Dedifferentiated amniotic fluid mesenchymal stem cell (primary cell): Measurements from ENCODE around the gene DNAJB13.
"Not testable (repeated sequence)": the region's sequence is repeated elsewhere in the genome, so short reads cannot be mapped to it uniquely, and the experiment has no call there.

ENCODE experiments used
- DNase-seq: peaks from one replicate; pipeline ENCODE4 v3.0.0-alpha.2; 2016; ENCODE audit errors: extremely low spot score

Gene DNAJB13, protein sequence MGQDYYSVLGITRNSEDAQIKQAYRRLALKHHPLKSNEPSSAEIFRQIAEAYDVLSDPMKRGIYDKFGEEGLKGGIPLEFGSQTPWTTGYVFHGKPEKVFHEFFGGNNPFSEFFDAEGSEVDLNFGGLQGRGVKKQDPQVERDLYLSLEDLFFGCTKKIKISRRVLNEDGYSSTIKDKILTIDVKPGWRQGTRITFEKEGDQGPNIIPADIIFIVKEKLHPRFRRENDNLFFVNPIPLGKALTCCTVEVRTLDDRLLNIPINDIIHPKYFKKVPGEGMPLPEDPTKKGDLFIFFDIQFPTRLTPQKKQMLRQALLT

DNA sequence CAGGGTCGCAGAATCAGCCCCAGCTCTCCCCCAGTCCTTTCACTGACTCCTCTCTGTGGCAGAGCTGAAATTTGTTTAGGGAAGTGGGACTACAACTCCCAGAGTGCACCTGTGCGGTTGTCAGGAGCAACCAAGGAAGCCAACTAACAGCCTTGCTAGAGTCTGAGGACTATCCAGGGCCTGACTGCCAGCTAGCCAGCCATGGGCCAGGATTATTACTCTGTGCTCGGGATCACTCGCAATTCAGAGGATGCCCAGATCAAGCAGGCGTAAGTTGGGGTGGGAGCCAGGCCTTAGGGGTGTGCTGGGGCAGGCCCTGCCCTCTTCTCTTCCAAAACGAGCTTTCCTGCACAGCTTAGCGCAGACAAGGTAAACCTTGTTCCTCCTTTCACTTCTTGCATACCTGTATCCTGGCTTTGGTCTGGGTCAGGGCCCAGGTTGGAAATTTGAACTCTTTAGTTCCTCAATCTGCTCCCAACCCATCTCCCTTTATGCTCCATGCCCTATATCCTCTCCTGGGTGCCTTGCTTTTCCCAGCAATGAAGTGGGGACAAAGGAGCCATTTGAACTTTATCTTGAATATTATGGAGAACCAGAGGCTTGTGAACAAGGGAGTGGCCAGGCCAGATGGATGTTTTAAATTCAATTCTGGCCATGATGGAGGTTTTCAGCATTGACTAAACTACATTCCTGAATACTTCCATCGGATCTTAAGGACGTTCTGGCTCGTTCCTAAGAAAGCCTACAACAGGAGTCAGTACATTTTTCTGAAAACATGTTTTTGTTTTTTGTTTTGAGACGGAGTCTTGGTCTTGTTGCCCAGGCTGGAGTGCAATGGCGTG, at the start of gene DNAJB13:
TSS of gene DNAJB13 (plus strand) at position 158 of the 842 bp plus-strand sequence. CDS start at position 202, 44 bp downstream.
- DNase-seq = no peak

DNA sequence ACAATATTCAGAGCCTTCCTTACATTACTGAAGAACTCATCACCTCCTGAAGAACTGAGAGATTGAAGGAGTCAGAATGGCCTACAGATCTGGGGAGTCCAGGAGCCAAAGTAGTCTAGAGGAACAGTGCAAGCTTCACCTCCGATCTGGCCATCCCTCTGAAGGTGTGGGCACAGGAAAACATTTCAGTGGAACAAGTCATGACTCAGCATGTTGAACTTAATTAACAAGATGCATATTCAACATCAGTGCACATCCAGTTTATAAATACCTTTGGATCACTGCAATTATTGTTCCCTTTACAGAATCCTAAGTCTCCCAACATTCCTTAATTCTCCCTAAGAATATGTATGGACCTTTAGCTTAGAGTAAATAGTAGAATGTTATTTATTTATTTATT, 48.5 kb upstream of the DNAJB13 start:
- no peak for DNase-seq

DNA sequence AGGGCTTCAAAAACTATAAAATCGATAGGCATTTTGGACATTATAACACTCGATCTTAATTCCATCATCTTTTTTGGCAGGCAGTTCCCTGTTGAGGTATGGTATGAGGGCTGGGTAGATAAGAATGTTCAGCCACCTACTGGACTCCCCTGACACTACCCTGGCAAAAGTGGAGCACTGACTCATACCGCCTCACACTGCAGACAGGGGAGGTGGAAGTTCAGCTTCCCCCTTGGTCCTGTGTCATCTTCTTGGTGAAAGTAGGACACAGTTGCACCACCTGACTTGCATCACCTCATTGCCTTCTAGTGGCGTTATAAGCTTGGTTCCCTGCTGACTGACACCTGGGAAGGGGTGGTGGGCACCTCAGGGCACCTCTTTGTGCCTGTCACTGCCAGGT, 43.6 kb upstream of the DNAJB13 start:
- no peak for DNase-seq

DNA sequence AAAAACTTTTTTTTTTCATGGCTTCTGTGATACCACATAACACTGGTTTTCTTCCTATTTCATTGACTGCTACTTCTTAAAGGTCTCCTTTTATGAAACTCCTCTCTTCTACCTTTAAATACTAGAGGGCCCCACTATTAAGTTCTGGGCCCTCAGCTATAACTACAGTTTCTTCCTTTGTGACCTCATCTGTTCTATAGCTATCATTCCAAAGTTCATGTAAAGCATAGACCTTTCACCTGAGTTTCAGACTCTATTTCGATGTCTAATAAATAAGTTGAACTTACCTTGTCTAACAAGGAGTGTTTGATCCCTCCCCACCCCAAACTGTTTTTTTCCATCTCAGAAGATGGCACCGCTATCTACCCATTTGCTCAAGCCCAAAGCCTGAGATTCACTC, 38.8 kb upstream of the DNAJB13 start:
- DNase-seq = no peak

DNA sequence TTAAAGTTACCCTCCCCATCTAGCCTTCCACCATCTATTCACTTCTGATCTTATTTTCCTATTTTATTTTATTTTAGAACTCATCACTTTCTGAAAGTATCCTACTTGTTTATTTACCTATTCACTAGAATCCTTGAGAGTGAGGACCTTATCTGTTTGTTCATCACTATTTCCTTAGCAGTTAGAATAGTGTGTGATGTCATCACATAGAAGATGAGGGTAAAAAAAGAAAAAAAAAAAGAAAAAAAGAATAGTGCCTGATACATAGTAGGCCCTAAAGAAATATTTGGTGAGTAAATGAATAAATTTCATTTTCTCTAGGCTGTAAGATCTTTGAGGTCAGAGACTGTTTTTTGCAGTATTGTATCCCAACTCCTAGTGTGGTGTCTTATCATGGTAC, 37.4 kb upstream of the DNAJB13 start:
- no peak for DNase-seq

DNA sequence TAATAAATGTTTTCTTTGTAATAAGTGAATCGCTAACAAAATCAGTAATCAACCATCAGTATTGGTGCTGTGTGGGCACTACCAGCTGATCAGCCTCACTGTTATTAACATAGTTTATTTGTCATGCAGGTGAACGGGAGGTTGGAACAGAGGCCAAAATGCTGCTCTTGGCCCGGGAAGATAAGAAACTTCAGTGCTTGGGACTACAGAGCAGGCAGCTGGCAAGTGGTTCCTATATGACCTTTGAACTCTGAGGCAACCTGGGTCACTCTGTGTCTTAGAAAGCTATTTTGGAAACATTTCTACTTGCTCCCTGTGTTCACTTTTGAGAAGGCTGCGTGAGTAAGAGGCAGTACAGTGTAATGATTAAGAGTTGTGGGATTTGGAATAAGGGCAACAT, 36.5 kb upstream of the DNAJB13 start:
- DNase-seq = no peak

DNA sequence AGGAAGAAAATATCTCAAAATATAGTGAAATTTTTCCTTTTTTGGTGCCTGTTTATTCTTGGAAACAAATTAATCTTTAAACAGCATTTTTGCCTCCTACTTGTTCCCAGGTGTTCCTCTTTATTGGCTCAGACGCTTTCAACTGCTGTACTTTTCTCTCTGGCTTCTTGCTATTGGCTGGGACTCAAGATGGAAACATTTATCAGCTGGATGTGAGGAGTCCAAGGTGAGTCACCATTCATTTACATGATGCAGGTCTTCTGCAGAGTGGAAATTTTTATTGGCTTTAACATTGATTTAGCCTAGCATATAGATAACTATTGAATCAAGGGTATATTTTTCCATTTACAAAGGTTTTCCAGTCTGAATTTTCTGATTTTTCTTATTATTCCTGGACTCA, 34.4 kb upstream of the DNAJB13 start:
- DNase-seq = no peak

DNA sequence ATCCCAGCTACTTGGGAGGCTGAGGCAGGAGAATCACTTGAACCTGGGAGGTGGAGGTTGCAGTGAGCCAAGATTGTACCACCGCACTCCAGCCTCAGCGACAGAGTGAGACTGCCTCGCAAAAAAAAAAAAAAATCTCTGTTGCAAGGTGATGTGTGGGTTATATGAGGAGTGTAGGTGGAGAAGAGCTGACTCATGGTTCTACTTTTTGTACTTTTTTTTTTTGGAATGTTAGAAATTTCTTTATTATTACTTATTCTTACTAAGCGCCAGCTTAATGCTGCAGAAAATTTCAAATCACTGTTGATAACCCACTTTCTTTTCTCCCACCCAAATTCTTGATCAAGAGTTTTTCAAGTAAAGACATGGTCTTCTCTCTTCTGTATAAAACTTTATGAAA, 29.6 kb upstream of the DNAJB13 start:
- DNase-seq = no peak

DNA sequence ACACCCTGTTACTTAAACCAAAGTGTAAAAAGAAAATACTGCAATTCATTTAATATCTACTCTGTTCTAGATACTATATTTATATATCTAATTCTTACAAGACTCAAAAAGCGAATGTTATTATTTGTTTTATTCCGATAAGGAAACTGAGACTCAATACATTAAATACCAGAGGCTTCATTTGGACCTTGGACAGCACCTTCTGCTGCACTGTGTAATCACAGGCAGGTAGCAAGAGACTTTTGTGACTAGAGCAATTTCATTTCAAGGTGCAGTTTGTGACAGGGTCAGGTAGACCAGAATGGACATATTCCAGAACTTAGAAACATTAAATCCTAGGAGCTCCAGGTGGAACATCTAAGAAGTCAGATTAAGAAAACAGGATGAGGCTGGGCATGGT, 21.4 kb upstream of the DNAJB13 start:
- no peak for DNase-seq

DNA sequence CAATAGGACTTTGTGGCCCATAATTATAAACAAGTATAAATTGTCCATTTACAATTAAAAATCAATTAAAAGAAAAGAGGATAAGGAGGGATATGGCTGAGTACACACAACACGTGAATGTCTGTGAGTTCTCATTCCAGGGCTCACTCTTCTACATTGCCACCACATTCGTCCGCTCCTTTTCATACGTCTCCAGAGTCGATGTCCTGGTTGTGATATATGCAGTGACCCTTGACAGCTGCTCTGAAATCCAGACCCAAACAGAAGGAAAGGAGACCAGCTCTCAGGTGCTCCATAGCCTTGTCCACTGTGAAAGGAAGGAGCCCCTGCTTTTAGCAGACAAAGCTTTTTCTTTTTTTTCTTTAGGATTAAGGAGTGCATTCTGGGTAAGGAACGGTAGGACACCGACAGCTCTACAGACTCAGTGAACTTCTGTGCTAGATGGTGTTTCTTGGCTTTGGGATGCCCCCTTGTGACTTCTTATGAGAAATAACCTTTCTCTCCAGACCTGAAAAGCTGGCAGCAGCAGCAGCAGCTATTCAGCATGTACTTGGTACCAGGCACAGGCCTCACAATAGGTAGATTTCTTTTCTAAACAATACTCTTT, 19.7 kb upstream of the DNAJB13 start:
- DNase-seq = peak; percentile 39

DNA sequence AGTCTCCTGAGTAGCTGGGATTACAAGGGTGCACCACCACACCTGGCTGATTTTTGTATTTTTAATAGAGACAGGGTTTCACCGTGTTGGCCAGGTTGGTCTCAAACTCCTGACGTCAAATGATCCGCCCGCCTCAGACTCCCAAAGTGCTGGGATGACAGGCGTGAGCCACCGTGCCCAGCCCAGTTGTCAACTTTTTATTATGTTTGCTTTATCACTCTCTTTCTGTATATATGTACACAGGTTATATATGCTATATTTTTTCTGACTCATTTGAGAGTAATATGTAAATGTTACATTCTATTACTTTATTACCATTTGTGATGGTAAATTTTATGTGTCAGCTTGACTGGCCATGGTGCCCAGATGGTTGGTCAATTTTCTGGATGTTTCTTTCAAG, 18.9 kb upstream of the DNAJB13 start:
- DNase-seq = no peak

DNA sequence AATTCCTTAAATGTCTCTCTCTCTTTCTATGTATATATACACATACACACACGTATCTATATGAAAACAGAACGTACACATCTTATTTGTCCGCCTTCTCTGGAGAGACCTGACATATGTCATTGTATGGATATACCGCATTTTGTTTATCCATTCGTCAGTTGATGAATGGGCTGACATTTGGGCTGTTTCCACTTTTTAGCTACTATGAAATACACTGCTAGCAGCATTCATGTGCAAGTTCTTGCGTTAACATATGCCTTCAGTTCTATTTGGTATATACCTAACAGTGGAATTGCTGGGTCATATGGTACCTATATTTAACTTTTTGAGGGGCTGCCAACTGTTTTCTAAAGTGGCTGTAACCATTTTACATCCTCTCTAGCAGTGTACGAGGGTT, 18.0 kb upstream of the DNAJB13 start:
- DNase-seq = no peak

DNA sequence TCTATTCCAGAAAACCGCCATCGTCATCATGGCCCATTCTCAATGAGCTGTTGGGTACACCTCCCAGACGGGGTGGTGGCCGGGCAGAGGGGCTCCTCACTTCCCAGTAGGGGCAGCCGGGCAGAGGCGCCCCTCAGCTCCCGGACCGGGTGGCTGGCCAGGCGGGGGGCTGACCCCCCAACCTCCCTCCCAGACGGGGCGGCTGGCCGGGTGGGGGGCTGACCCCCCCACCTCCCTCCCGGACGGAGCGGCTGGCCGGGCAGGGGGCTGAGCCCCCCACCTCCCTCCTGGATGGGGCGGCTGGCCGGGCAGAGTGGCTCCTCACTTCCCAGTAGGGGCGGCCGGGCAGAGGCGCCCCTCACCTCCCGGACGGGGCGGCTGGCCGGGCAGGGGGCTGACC, 14.8 kb upstream of the DNAJB13 start:
- DNase-seq = not testable (repeated sequence)

DNA sequence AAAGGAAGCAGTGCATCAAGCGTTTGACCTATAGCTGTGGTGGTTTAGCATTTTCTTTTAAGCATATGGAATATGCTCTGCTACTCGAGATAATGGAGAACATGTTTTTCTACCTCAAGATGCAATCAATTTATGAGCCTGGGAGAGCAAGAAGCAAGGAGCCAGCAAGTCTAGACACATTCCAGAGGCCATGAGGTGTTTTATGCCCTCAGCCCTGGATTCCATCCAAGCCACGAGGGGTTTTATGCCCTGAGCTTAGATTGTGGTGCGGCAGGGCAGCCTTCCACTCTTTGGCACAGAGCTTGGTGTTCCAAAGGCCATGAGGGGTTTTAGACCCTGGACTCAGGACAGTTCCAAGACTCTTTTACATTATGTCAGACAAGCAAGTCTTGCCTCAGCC, 11.7 kb upstream of the DNAJB13 start:
- no peak for DNase-seq

DNA sequence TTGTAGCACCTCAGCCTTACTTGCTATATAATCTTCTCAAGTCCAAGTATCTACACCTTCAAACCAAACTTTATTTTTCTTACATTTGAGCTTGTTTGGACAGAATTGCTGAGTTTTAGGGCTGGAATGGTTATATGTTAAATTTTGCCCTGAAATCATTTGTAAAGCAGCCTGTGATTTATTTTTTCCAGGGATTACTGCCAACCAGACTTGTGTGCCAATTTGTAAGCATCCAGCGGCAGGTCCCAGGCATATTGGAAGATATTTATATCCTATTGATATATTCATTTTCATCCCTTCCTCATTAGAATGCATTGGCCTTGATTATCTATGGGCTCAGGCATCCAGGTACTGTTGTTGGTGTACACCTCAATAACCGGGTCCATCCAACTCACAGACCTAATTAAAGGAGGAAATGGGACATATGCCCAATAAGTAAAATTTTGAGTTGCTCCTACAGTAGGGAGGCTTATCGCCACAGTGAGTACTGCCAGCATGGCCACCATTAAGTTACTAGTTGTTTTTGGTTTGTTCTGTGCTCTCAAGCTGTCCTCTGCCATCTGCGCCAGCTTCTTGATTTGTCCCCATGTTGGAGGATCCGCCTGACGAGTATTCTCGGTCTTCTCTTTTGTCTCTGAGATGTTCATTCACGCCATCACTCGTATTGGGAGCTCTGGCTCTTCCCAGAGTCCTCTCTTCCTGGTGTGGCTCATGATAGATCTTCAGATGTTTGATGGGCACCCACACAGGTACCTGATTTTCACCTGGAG, 9.8 kb upstream of the DNAJB13 start:
- DNase-seq = no peak

DNA sequence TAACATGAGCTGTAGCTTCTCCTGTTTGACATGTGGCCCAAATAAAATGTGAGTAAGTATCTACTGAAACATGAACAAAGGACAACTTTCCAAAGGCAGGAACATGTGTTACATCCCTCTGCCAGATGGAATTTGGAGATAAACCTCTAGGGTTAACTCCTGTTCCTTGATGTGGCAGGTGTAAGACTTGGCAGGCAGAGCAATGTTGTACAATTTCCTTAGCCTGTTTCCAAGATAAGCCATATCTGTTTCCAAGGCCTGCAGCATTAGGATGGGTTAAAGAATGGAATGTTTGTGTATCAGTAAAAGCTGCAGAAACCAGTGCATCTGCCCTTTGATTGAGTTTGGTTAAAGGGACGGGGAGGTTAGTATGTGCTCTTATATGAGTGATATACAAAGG, 8.8 kb upstream of the DNAJB13 start:
- no peak for DNase-seq

DNA sequence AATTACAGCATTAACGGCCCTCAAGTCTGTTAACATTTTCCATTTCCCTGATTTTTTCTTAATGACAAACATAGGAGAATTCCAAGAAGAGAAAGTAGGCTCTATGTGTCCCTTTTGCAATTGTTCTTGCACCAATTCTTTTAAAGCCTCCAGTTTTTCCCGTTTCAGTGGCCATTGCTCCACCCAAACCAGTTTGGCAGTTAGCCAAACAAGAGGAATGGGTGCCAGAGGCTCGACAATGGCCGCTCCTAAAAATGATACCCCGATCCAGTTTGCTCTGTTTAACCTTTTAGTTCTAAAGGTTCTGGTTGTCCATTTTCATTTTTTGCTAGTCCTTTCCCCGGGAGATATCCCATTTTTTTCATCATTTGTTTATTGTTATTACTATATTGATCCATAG, 6.7 kb upstream of the DNAJB13 start:
- no peak for DNase-seq

DNA sequence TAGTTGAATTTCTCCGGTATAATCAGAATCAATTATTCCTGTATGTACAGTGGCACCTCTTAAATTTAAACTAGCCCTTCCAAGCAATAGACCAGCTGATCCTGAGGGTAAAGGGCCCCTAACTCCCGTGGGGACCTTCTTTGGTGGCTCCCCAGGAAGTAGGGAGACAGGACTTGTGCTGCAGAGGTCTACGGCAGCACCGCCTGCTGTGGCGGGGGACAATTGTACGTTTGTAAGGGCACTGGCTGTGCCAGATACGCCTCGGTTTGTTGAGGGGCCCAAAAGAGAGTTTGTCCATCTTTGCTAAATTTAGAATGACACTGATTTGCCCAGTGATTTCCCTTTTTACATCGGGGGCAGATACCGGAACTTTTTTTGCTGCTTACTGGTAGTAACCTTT, 5.9 kb upstream of the DNAJB13 start:
- DNase-seq = no peak

DNA sequence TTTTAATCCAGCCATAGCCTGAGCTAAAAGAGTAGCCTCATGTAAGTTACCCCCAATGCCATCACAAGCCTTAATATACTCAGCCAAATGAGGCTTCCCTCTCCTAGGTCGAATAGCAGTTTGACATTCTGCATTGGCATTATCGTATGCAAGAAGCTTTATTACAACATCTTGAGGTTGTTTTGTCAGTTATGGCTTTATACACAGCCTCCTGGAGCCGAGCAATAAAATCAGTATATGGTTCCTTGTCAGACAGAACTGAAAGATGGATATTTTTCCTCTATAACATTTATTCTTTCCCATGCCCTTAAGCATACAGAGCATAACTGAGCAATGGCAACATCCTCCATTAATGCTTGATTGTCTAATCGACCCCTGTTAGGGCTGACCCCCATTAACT, 5.4 kb upstream of the DNAJB13 start:
- no peak for DNase-seq

DNA sequence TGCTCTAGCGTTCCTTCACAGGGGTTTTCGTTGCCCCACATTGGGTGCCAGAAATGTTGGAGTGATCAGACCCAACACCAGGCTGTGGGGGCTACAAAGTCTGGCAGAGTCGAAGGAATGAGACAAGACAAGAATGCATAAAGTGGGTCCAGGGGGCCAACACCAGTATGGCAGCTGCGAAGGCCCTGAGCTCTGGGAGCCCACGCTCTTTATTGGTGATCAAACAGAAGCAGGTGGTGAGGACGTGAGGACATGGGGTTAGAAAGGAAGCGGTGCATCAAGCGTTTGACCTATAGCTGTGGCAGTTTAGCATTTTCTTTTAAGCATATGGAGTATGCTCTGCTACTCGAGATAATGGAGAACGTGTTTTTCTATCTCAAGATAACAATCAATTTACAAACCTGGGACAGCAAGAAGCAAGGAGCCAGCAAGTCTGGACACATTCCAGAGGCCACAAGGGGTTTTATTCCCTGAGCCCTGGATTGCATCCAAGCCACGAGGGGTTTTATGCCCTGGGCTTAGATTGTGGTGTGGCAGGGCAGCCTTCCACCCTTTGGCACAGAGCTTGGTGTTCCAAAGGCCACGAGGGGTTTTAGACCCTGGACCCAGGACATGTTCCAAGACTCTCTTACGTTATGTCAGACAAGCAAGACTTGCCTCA, 3.9 kb upstream of the DNAJB13 start:
- no peak for DNase-seq

DNA sequence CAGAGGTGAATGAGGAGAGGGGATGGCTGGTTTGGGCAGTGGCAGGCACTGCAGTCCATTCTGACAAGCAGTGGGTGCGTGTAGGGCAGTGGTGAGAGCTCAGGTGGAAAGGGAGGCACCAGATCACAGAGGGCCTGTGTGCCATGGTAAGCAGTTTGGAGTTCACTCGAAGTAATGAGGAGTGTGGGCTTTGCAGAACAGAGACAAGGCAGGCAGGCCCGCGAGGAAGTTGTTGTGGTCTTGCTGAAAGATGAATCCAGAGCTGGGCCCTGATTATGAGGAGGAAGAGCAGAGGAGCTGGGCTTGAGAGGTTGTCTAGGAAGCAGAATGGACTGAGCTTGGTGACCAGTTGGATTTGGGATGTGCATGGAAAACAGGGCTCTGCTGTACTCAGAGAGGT, 1.6 kb upstream of the DNAJB13 start:
- DNase-seq = no peak

DNA sequence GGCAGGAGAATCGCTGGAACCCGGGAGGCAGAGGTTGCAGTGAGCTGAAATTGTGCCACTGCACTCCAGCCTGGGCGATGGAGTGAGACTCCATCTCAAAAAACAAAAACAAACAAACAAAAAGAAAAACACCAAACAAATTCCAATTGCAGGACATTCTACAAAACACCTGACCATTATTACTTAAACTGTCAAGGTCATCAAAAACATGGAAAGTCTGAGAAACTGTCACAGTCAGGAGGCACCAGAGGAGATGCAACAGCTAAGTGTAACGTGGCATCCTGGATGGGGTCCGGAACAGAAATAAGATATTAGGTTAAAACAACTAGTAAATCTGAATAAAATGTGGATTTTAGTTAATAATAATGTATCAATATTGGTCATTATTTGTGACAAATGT, 914 bp upstream of the DNAJB13 start:
- DNase-seq = no peak
